Glutamatergic neuron (in vitro differentiated cells): ENCODE data around the gene NUDT3. TPM values are rescaled to one million over a fixed set of nuclear protein-coding genes. Genes with fewer than 3 reads are reported as not detected.
"Not testable (repeated sequence)": the region's sequence is repeated elsewhere in the genome, so short reads cannot be mapped to it uniquely, and the experiment has no call there.

ENCODE experiments used
- DNase-seq: peaks from one replicate; pipeline ENCODE4 v3.0.0; 2022
- H3K27ac Mint-ChIP-seq: one replicate; pipeline ENCODE4 v1.8.0; 2020; ENCODE audit warnings: mild to moderate bottlenecking, mixed read lengths, inconsistent platforms; ENCODE audit not compliant: unreplicated experiment
- H3K27me3 Mint-ChIP-seq: one replicate; pipeline ENCODE4 v1.8.0; 2020; ENCODE audit warnings: mild to moderate bottlenecking, moderate library complexity, mixed read lengths, inconsistent platforms; ENCODE audit not compliant: unreplicated experiment
- H3K36me3 Mint-ChIP-seq: one replicate; pipeline ENCODE4 v1.8.0; 2020; ENCODE audit warnings: mild to moderate bottlenecking, mixed read lengths, inconsistent platforms; ENCODE audit not compliant: unreplicated experiment
- H3K4me1 Mint-ChIP-seq: one replicate; pipeline ENCODE4 v1.8.0; 2020; ENCODE audit warnings: mild to moderate bottlenecking, low read depth, mixed read lengths, inconsistent platforms; ENCODE audit not compliant: unreplicated experiment
- H3K4me3 Mint-ChIP-seq: one replicate; pipeline ENCODE4 v1.8.0; 2020; ENCODE audit warnings: mild to moderate bottlenecking, mixed read lengths, inconsistent platforms; ENCODE audit not compliant: unreplicated experiment
- H3K9me3 Mint-ChIP-seq: one replicate; pipeline ENCODE4 v1.8.0; 2020; ENCODE audit warnings: mild to moderate bottlenecking, moderate library complexity, mixed read lengths, inconsistent platforms; ENCODE audit not compliant: unreplicated experiment
- total RNA-seq: library from RNA; stranded (reverse); fragmentation: NEBNext Ultra II Directional; extraction: Animal tissue kit (Norgen Biotek cat#: 25700); gene quantifications from one replicate; pipeline ENCODE4 v1.2.1, GENCODE V29; 2021; ENCODE audit not compliant: unreplicated experiment
- TF ChIP-seq, protein P1 (sequence below): fragments of 200-600 bp; sonication (generic); IDR thresholded peaks from one replicate; pipeline ENCODE4 v1.5.0; 2021; ENCODE audit not compliant: partially characterized antibody, unreplicated experiment

NUDT3 gene
- total RNA-seq, 1 donor from 2014 or later: 76.1 TPM

DNA sequence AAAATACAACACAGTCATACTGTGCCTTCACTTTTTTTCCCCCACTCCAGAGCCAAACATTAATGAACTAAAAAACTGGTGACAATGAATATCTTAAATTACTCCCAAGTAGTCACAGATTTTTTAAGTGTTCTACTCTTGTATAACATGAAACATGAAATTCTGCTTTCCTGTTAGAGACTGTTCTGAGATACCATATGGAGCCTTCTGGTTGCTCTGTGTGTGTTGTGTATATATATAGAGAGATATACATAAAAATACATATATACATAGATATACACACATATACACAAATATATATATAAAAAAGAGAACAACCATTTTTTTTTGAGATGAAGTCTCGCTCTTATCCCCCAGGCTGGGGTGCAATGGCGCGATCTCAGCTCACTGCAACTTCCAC is 63.5 kb downstream of the NUDT3 start:
- peaks cover 2% of the 10 kb centered on the region for H3K27me3 Mint-ChIP-seq
- H3K27ac Mint-ChIP-seq: no peak overlapping the region
- TF ChIP-seq, protein P1, sequence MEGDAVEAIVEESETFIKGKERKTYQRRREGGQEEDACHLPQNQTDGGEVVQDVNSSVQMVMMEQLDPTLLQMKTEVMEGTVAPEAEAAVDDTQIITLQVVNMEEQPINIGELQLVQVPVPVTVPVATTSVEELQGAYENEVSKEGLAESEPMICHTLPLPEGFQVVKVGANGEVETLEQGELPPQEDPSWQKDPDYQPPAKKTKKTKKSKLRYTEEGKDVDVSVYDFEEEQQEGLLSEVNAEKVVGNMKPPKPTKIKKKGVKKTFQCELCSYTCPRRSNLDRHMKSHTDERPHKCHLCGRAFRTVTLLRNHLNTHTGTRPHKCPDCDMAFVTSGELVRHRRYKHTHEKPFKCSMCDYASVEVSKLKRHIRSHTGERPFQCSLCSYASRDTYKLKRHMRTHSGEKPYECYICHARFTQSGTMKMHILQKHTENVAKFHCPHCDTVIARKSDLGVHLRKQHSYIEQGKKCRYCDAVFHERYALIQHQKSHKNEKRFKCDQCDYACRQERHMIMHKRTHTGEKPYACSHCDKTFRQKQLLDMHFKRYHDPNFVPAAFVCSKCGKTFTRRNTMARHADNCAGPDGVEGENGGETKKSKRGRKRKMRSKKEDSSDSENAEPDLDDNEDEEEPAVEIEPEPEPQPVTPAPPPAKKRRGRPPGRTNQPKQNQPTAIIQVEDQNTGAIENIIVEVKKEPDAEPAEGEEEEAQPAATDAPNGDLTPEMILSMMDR: no peak
- no peak for DNase-seq
- no peaks in the 10 kb centered on the region for H3K36me3 Mint-ChIP-seq
- H3K9me3 Mint-ChIP-seq: no peaks in the 10 kb centered on the region
- peaks cover 3% of the 10 kb centered on the region for H3K4me1 Mint-ChIP-seq
- H3K4me3 Mint-ChIP-seq: no peak overlapping the region

DNA sequence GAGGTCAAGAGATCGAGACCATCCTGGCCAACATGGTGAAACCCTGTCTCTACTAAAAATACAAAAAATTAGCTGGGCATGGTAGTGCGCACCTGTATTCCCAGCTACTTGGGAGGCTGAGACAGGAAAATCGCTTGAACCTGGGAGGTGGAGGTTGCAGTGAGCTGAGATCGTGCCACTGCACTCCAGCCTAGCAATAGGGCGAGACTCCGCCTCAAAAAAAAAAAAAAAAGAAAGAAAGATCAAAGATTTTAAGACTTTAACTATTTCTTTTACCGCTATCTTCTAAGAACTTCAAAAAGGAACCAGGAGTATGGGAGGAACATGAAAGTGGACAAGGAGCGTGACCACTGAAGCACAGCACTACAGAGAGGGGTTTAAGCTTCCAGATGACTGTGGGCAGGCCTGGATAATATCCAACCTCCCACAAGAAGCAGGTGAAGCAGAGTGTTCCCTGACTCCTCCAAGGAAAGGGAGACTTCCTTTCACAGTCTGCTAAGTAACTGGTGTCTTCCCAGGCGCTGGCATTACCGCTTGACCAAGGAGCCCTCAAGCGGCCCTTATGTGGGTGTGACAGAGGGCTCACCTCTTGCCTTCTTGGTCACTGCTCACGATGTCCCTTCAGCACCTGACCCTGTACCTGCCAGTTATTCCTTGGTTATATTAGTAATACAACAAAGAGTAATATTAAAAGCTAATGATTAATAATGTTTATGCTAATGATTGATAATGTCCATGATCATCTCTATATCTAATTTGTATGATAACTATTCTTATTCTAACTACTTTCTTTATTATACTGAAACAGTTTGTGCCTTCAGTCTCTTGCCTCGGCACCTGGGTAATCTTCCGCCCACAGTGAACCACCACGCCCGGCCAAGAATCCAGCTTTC is 64.9 kb downstream of the NUDT3 start:
- H3K9me3 Mint-ChIP-seq, H3K4me1 Mint-ChIP-seq, DNase-seq, H3K36me3 Mint-ChIP-seq, H3K4me3 Mint-ChIP-seq, H3K27me3 Mint-ChIP-seq: not testable (repeated sequence)
- H3K27ac Mint-ChIP-seq: peak overlapping the region; percentile 55

DNA sequence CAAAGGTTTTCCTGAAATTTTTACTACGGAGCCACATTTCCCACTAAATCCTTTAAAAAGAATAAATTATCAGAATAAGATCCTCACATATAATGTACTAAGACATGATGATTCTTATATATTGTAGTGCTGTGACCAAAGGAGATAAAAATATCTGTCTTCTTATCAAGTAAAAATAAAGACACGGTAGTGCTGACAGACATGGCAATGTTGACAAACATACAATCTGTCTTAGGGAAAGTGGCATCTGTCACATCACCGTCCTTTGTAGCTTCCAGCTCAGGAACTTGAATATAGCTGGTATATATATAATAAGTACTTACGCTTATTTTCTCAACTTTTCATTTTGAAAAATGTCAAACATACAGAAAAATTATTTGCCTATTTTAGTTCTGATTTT is 66.8 kb downstream of the NUDT3 start:
- TF ChIP-seq, protein P1: no peak
- H3K9me3 Mint-ChIP-seq: no peaks in the 10 kb centered on the region
- no peaks in the 10 kb centered on the region for H3K36me3 Mint-ChIP-seq
- H3K27me3 Mint-ChIP-seq: peaks cover 4% of the 10 kb centered on the region
- peaks cover 2% of the 10 kb centered on the region for H3K4me1 Mint-ChIP-seq
- no peak overlapping the region for H3K4me3 Mint-ChIP-seq
- no peak for DNase-seq
- peak overlapping the region; percentile 55 for H3K27ac Mint-ChIP-seq

DNA sequence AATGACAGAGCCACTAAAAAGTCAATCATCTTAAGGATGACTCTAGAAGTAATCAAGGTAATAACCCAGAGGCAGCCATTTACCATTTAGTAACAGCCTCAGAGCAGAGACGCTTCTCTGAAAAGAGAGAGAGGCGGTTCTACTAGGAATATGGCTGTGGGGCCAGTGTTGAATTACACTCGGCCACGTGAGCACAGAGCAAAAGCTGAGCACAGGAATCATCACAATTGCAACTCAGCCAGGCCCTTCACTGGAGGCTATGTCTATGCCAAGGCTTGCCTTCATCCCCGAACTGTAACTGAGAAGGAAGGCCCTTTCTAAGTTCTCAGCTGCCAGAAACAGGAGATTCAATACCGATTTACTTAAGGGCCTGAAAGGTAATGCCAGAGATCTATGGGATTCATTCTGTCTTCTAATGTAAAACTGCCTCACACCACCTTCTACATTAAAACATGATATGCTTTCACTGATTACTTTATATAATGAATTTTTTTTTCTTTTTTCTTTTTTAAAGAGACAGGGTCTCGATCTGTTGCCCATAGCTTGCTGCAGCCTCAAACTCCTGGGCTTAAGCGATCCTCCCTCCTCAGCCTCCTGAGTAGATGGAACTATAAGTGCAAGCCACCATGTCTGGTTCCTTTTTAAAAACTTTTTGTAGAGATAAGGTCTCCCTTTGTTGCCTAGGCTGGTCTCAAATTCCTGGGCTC is 67.6 kb downstream of the NUDT3 start:
- TF ChIP-seq, protein P1: no peak
- no peak for DNase-seq
- Mint-ChIP-seq H3K27ac (peak overlapping the region; percentile 83), H3K36me3 (no peaks in the 10 kb centered on the region), H3K4me1 (peaks cover 2% of the 10 kb centered on the region), H3K27me3 (peaks cover 4% of the 10 kb centered on the region), H3K9me3 (no peaks in the 10 kb centered on the region), H3K4me3 (no peak overlapping the region)

DNA sequence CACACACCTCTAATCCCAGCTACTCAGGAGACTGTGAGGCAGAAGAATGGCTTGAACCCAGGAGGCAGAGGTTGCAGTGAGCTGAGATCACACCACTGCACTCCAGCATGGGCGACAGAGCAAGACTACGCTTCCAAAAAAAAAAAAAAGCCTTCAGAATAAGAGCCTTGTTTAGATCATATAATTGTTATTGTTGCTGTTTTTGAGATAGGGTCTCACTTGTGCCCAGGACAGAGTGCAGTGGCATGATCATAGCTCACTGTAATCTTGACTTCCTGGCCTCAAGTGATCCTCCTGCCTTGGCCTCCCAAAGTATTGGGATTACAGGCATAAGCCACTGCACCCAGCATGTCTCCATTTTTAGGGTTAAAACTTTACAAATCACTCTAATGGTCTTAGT is 68.2 kb downstream of the NUDT3 start:
- not testable (repeated sequence) for H3K27me3 Mint-ChIP-seq, H3K9me3 Mint-ChIP-seq, H3K4me3 Mint-ChIP-seq, DNase-seq, H3K4me1 Mint-ChIP-seq, H3K27ac Mint-ChIP-seq, H3K36me3 Mint-ChIP-seq

DNA sequence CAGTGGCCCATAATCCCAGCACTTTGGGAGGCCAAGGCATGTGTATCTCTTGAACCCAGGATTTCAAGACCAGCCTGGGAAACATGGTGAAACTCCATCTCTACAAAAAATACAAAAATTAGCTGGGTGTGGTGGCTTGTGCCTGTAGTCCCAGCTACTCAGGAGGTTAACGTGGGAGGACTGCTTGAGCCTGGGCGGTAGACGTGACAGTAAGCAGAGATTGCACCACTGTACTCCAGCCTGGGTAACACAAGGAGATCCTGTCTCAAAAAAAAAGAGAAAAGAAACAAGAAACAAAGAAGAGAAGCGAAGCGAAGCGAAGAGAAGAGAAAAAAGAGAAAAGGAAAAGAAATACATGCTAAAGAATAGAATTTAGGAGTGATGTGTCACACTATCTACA is 69.2 kb downstream of the NUDT3 start:
- H3K4me3 Mint-ChIP-seq: no peak overlapping the region
- no peak for DNase-seq
- no peaks in the 10 kb centered on the region for H3K9me3 Mint-ChIP-seq
- TF ChIP-seq, protein P1: no peak
- no peaks in the 10 kb centered on the region for H3K36me3 Mint-ChIP-seq
- peaks cover 3% of the 10 kb centered on the region for H3K4me1 Mint-ChIP-seq
- peaks cover 4% of the 10 kb centered on the region for H3K27me3 Mint-ChIP-seq
- H3K27ac Mint-ChIP-seq: no peak overlapping the region
